Keratinocyte (primary cell): ENCODE results near the gene TMEM178A. TPM values are rescaled to one million over a fixed set of nuclear protein-coding genes. Genes with fewer than 3 reads are reported as not detected.

Experiments used
- DNase-seq: peaks from one replicate; pipeline ENCODE4 v3.0.0-alpha.2; 2011; ENCODE audit warnings: low read depth, missing footprints, low spot score
- FAIRE-seq: peaks from 2 replicates; lab custom pipeline; 2011; peaks lifted over from hg19 to GRCh38; lab: Jason Lieb, UNC
- H2AFZ ChIP-seq: 2 replicates; pipeline ENCODE4 v1.6.0; 2012; ENCODE audit warnings: low read length, control low read depth, inconsistent platforms; ENCODE audit not compliant: control insufficient read depth
- H3K27ac ChIP-seq: 2 replicates; pipeline ENCODE4 v1.5.1; 2011; ENCODE audit warnings: low read length; ENCODE audit not compliant: control insufficient read depth, insufficient read depth
- H3K27me3 ChIP-seq: 3 replicates; pipeline ENCODE4 v1.6.0; 2011; ENCODE audit warnings: low read length; ENCODE audit not compliant: control insufficient read depth, insufficient read depth; ENCODE audit errors: extremely low read depth
- H3K36me3 ChIP-seq, 2 experiments: 2 replicates in 1 of 2; 3 replicates in 1 of 2; pipeline ENCODE4 v1.5.1; 2011; ENCODE audit warnings: low read length in 2 of 2, mild to moderate bottlenecking in 1 of 2; ENCODE audit not compliant: control insufficient read depth in 2 of 2, insufficient read depth in 2 of 2; ENCODE audit errors: extremely low read depth in 1 of 2
- H3K4me1 ChIP-seq: 3 replicates; pipeline ENCODE4 v1.5.1; 2011; ENCODE audit warnings: low read length; ENCODE audit not compliant: control insufficient read depth, insufficient read depth; ENCODE audit errors: extremely low read depth
- H3K4me2 ChIP-seq: 3 replicates; pipeline ENCODE4 v1.6.0; 2011; ENCODE audit warnings: low read depth, low read length; ENCODE audit not compliant: control insufficient read depth, insufficient read depth; ENCODE audit errors: extremely low read depth
- H3K4me3 ChIP-seq, 3 experiments: fragments of 200-600 bp in 1 of 3; sonication (generic) in 1 of 3; 2 replicates in 2 of 3; 3 replicates in 1 of 3; pipeline ENCODE4 v1.5.1; 2011 to 2016; ENCODE audit warnings: low read length in 3 of 3, mild to moderate bottlenecking in 3 of 3, control low read depth in 2 of 3, inconsistent platforms in 1 of 3, low read depth in 1 of 3, mixed read lengths in 1 of 3, mixed run types in 1 of 3, moderate library complexity in 1 of 3; ENCODE audit not compliant: control insufficient read depth in 2 of 3, insufficient read depth in 2 of 3; ENCODE audit errors: extremely low read depth in 1 of 3
- H3K79me2 ChIP-seq: 2 replicates; pipeline ENCODE4 v1.6.0; 2012; ENCODE audit warnings: low read length; ENCODE audit not compliant: control insufficient read depth, insufficient read depth
- H3K9ac ChIP-seq: 3 replicates; pipeline ENCODE4 v1.6.0; 2011; ENCODE audit warnings: low read length; ENCODE audit not compliant: control insufficient read depth, insufficient read depth; ENCODE audit errors: extremely low read depth
- H3K9me1 ChIP-seq: 3 replicates; pipeline ENCODE4 v1.6.0; 2011; ENCODE audit warnings: low read length; ENCODE audit not compliant: control insufficient read depth, insufficient read depth; ENCODE audit errors: extremely low read depth
- H3K9me3 ChIP-seq: 2 replicates; pipeline ENCODE4 v1.5.1; 2012; ENCODE audit warnings: low read depth, low read length; ENCODE audit not compliant: control insufficient read depth
- H4K20me1 ChIP-seq: 3 replicates; pipeline ENCODE4 v1.6.0; 2011; ENCODE audit warnings: low read length; ENCODE audit not compliant: control insufficient read depth, insufficient read depth; ENCODE audit errors: extremely low read depth
- CTCF ChIP-seq, 3 experiments: IDR thresholded peaks in 1 of 3; conservative IDR thresholded peaks in 1 of 3; optimal IDR thresholded peaks in 1 of 3; 2 replicates in 2 of 3; 3 replicates in 1 of 3; pipeline versions ENCODE3 to v1.5.1; 2011; ENCODE audit warnings: low read length in 3 of 3, mild to moderate bottlenecking in 3 of 3, moderate library complexity in 2 of 3, control low read depth in 1 of 3, inconsistent platforms in 1 of 3; ENCODE audit not compliant: insufficient read depth in 2 of 3; ENCODE audit errors: extremely low read depth in 1 of 3
- EZH2 ChIP-seq: IDR thresholded peaks from one replicate; pipeline ENCODE4 v1.6.1; 2012; ENCODE audit warnings: inconsistent platforms, mild to moderate bottlenecking, low read length, moderate library complexity
- dilution Hi-C: fragments of 300-500 bp; cut with MboI; formaldehyde crosslinking; loops from one replicate; pipeline ENCODE4 v1.7.0; 2020; ENCODE audit warnings: low sequenced_read_pairs; ENCODE audit not compliant: extremely low pct_ligation_motif_present
- polyA minus RNA-seq, 3 experiments: library from RNA; depleted of rRNA, polyadenylated mRNA; stranded (reverse); fragments of >200 nt; gene quantifications; 1 replicate in 1 of 3; 2 replicates in 1 of 3; 3 replicates in 1 of 3; pipeline ENCODE4 v1.2.3, GENCODE V29; 2011
- polyA plus RNA-seq, 5 experiments: library from polyadenylated mRNA; depleted of rRNA in 3 of 5; stranded (reverse) in 3 of 5; stranded (forward) in 1 of 5; unstranded in 1 of 5; fragments of >200 nt; gene quantifications; 1 replicate in 1 of 5; 2 replicates in 3 of 5; 3 replicates in 1 of 5; pipeline versions ENCODE4 v1.2.1 to v1.2.3, GENCODE V29; 2011 to 2012; ENCODE audit warnings: missing spikeins in 2 of 5, low read depth in 1 of 5, low replicate concordance in 1 of 5

TMEM178A gene
- polyA plus RNA-seq, result 0.03 to 0.44 TPM (median 0.07 TPM) in 3 replicates
- polyA plus RNA-seq (2011; ENCODE audit: low read depth), result 0.86 TPM
- not detected in 2 replicates for polyA plus RNA-seq (2011; cell fraction: cytosol; rRNA removed)
- polyA plus RNA-seq (2011; cell fraction: nucleus; rRNA removed), result 2.9 and 3.9 TPM in 2 replicates
- polyA plus RNA-seq (2012; ENCODE audit: low replicate concordance), result 0.65 TPM in 1 of 2 replicates, not detected in the other
- polyA minus RNA-seq, result not detected in 3 replicates
- not detected for polyA minus RNA-seq (2011; cell fraction: cytosol; rRNA and poly(A)+ RNA removed)
- polyA minus RNA-seq (2011; cell fraction: nucleus; rRNA and poly(A)+ RNA removed), result not detected in 2 replicates

DNA sequence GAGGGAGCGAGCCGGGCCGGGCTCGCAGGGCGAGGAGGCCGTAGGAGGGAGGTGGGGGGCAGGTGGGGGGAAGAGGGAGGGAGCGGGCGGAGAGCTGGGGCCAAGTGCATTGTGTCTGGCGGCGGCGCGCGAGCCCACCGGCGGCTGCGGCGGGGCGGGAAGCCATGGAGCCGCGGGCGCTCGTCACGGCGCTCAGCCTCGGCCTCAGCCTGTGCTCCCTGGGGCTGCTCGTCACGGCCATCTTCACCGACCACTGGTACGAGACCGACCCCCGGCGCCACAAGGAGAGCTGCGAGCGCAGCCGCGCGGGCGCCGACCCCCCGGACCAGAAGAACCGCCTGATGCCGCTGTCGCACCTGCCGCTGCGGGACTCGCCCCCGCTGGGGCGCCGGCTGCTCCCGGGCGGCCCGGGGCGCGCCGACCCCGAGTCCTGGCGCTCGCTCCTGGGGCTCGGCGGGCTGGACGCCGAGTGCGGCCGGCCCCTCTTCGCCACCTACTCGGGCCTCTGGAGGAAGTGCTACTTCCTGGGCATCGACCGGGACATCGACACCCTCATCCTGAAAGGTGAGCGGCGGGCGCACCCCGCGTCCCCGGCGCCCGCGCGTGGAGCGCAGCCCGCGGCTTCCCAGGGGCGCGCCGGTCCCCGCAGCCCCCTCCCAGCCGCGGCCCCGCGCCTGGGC, at the start of gene TMEM178A:
Gene TMEM178A (plus strand): TSS at position 107 of the 680 bp plus-strand sequence. CDS start 58 bp downstream, at position 165.
- H2AFZ ChIP-seq, result peak within 1 kb of the TSS; percentile 11
- H3K27me3 ChIP-seq, result peaks cover 58% of the 10 kb centered on the region

GRCh38 chr2:39618236-39618635, 47.5 kb upstream of the TMEM178A start:
- Histone ChIP-seq H3K4me1 (peaks cover 6% of the 10 kb centered on the region), H3K4me2 (no peak overlapping the region), H4K20me1 (no peaks in the 10 kb centered on the region), H3K79me2 (no peaks in the 10 kb centered on the region), H2AFZ (no peak overlapping the region), H3K9ac (no peak overlapping the region), H3K36me3 (no peaks in the 10 kb centered on the region), H3K9me3 (no peaks in the 10 kb centered on the region), H3K9me1 (no peaks in the 10 kb centered on the region), H3K27me3 (peaks cover 19% of the 10 kb centered on the region), H3K27ac (no peak overlapping the region), H3K4me3 (no peak overlapping the region)
- TF ChIP-seq EZH2 (no peak), CTCF (optimal IDR thresholded peaks at IDR 0.05 in 1 of 3, IDR thresholded peaks at IDR 0.05 in 1 of 3, conservative IDR thresholded peaks at IDR 0.05 in 1 of 3; ENCODE audit: extremely low read depth in 1 of 3, insufficient read depth in 2 of 3, low read length in 3 of 3) (no peak)
- DNase-seq (no peak), FAIRE-seq (no peak)
- dilution Hi-C loops, result no loop called here

More for the DNA sequence above, at the start of gene TMEM178A:
- Histone ChIP-seq H3K9ac (no peak within 1 kb of the TSS), H3K9me1 (no peaks in the 10 kb centered on the region), H3K4me1 (no peaks in the 10 kb centered on the region), H4K20me1 (peaks cover 6% of the 10 kb centered on the region), H3K36me3 (no peaks in the 10 kb centered on the region), H3K27ac (no peak within 1 kb of the TSS), H3K9me3 (no peaks in the 10 kb centered on the region), H3K4me3 (peak within 1 kb of the TSS; percentile 5 to 52 (median 33)), H3K79me2 (no peaks in the 10 kb centered on the region), H3K4me2 (peak within 1 kb of the TSS; percentile 76)
- DNase-seq (no peak), FAIRE-seq (no peak)
- dilution Hi-C loops, result no loop called here
- TF ChIP-seq CTCF (optimal IDR thresholded peaks at IDR 0.05 in 1 of 3, IDR thresholded peaks at IDR 0.05 in 1 of 3, conservative IDR thresholded peaks at IDR 0.05 in 1 of 3; ENCODE audit: extremely low read depth in 1 of 3, insufficient read depth in 2 of 3, low read length in 3 of 3) (no peak), EZH2 (no peak)
